B cell (primary cell): ENCODE data around the gene C11orf16. TPM values are rescaled to one million over a fixed set of nuclear protein-coding genes. Genes with fewer than 3 reads are reported as not detected.

Source experiments
- ATAC-seq: fragments of 200-7000 bp; cut with Tn5 transposase; one replicate; pipeline ENCODE4 v1.10.0; 2021; ENCODE audit warnings: low read depth, mild to moderate bottlenecking, moderate number of reproducible peaks, moderate library complexity
- CTCF ChIA-PET: fragments of 350-600 bp; sonication (Branson Sonifier 250); formaldehyde crosslinking; loops from one replicate; lab custom pipeline; 2021; ENCODE audit warnings: antibody characterized with exemption, inconsistent platforms; lab: Charles Lee
- POLR2A ChIA-PET: fragments of 350-600 bp; sonication (Branson Sonifier 250); formaldehyde crosslinking; loops from one replicate; lab custom pipeline; 2021; ENCODE audit warnings: antibody characterized with exemption; lab: Charles Lee
- DNase-seq: peaks from one replicate; pipeline ENCODE4 v3.0.0; 2013
- H2AFZ ChIP-seq: 2 replicates; pipeline ENCODE4 v1.6.1; 2012; ENCODE audit warnings: mild to moderate bottlenecking, low read depth, low read length; ENCODE audit not compliant: insufficient read depth, poor library complexity, severe bottlenecking
- H3K27ac ChIP-seq, 2 donors: 1 replicate in 1 of 2; 2 replicates in 1 of 2; pipeline ENCODE4 v1.5.1; 2012 to 2013; ENCODE audit warnings: low read length in 2 of 2, mild to moderate bottlenecking in 2 of 2, moderate library complexity in 1 of 2
- H3K27me3 ChIP-seq, 4 experiments: fragments of 200-600 bp in 1 of 4; sonication (generic) in 1 of 4; replicated peaks in 1 of 4; 1 replicate in 2 of 4; 2 replicates in 2 of 4; pipeline versions ENCODE4 v1.6.1 to v1.7.0; 2013 to 2016; ENCODE audit warnings: low read length in 3 of 4, mild to moderate bottlenecking in 2 of 4, mixed read lengths in 1 of 4, moderate library complexity in 1 of 4; ENCODE audit not compliant: insufficient read depth in 4 of 4, control insufficient read depth in 3 of 4; ENCODE audit errors: control extremely low read depth in 1 of 4
- H3K36me3 ChIP-seq, 2 experiments: replicated peaks in 1 of 2; 1 replicate in 1 of 2; 2 replicates in 1 of 2; pipeline versions ENCODE4 v1.6.1 to v1.7.1; 2013; ENCODE audit warnings: low read length in 1 of 2; ENCODE audit not compliant: insufficient read depth in 2 of 2, control insufficient read depth in 1 of 2; ENCODE audit errors: control extremely low read depth in 1 of 2, extremely low read depth in 1 of 2
- H3K4me1 ChIP-seq, 2 donors: fragments of 200-600 bp in 1 of 2; sonication (generic) in 1 of 2; 1 replicate in 1 of 2; 2 replicates in 1 of 2; pipeline versions ENCODE4 v1.5.1 to v1.6.1; 2013 to 2017; ENCODE audit warnings: low read length in 2 of 2; ENCODE audit not compliant: control insufficient read depth in 2 of 2, insufficient read depth in 2 of 2
- H3K4me2 ChIP-seq: replicated peaks from 2 replicates; pipeline ENCODE3; 2012; ENCODE audit warnings: mild to moderate bottlenecking, low read depth, low read length; ENCODE audit not compliant: poor library complexity, severe bottlenecking
- H3K4me3 ChIP-seq, 5 experiments: fragments of 200-600 bp in 1 of 5; sonication (generic) in 1 of 5; 1 replicate in 3 of 5; 2 replicates in 2 of 5; pipeline versions ENCODE4 v1.5.1 to v1.7.0; 2011 to 2016; ENCODE audit warnings: low read length in 4 of 5, mild to moderate bottlenecking in 4 of 5, low read depth in 2 of 5, control low read depth in 1 of 5, moderate library complexity in 1 of 5; ENCODE audit not compliant: insufficient read depth in 1 of 5; ENCODE audit errors: control extremely low read depth in 1 of 5, extremely low read depth in 1 of 5
- H3K79me2 ChIP-seq: fragments of 200-600 bp; sonication (generic); one replicate; pipeline ENCODE4 v1.6.0; 2016; ENCODE audit warnings: low read length; ENCODE audit not compliant: control insufficient read depth, insufficient read depth
- H3K9ac ChIP-seq: fragments of 200-600 bp; sonication (generic); 2 replicates; pipeline ENCODE4 v1.6.1; 2017; ENCODE audit warnings: mild to moderate bottlenecking, low read length, moderate library complexity
- H3K9me3 ChIP-seq, 3 donors: one replicate each; pipeline versions ENCODE4 v1.6.1 to v1.7.1; 2013; ENCODE audit warnings: low read length in 2 of 3; ENCODE audit not compliant: control insufficient read depth in 2 of 3, insufficient read depth in 1 of 3; ENCODE audit errors: control extremely low read depth in 1 of 3
- H4K20me1 ChIP-seq: 2 replicates; pipeline ENCODE4 v1.6.0; 2012; ENCODE audit warnings: mild to moderate bottlenecking, low read length; ENCODE audit not compliant: insufficient read depth, control insufficient read depth, poor library complexity, severe bottlenecking
- H3K27ac Mint-ChIP-seq: one replicate; pipeline ENCODE4 v1.8.0; 2021; ENCODE audit warnings: mixed read lengths
- H3K27me3 Mint-ChIP-seq: one replicate; pipeline ENCODE4 v1.8.0; 2021; ENCODE audit warnings: mixed read lengths
- H3K4me1 Mint-ChIP-seq: one replicate; pipeline ENCODE4 v1.8.0; 2021; ENCODE audit warnings: mixed read lengths
- H3K4me3 Mint-ChIP-seq: one replicate; pipeline ENCODE4 v1.8.0; 2021; ENCODE audit warnings: mixed read lengths
- H3K9me3 Mint-ChIP-seq: one replicate; pipeline ENCODE4 v1.8.0; 2022; ENCODE audit warnings: mixed read lengths; ENCODE audit not compliant: insufficient read depth
- CTCF ChIP-seq: fragments of 200-600 bp; IDR thresholded peaks from one replicate; pipeline ENCODE4 v1.8.0; 2022; ENCODE audit warnings: antibody characterized with exemption, mild to moderate bottlenecking
- EZH2 ChIP-seq: IDR thresholded peaks from 2 replicates; pipeline ENCODE4 v1.6.1; 2012; ENCODE audit warnings: borderline replicate concordance, low read depth, mild to moderate bottlenecking, moderate library complexity, low read length; ENCODE audit not compliant: insufficient read depth, poor library complexity, severe bottlenecking
- WGBS: methylation state at CpG from one replicate; pipeline ENCODE4 v1.1.5; 2013; ENCODE audit warnings: missing lambda C conversion rate; ENCODE audit not compliant: insufficient coverage; 5-methylcytosine and 5-hydroxymethylcytosine counted together
- intact Hi-C: fragments of 100-400 bp; cut with micrococcal nuclease; formaldehyde crosslinking; loops from one replicate; pipeline ENCODE4 v1.10.0; 2022
- polyA plus RNA-seq: library from polyadenylated mRNA; depleted of rRNA; stranded (reverse); fragments of >200 nt; gene quantifications from 2 replicates; pipeline ENCODE4 v1.2.3, GENCODE V29; 2012
- total RNA-seq, 2 donors: library from RNA; stranded (reverse); fragments of 120-200 nt in 1 of 2; gene quantifications; 1 replicate in 1 of 2; 2 replicates in 1 of 2; pipeline versions ENCODE4 v1.2.3 to v1.2.4, GENCODE V29; 2013 to 2022

Gene C11orf16
- total and polyA plus RNA-seq, 2 donors (not counting 1 experiment from before 2014, with no cell fraction given), result not detected

- ChIA-PET POLR2A (no interaction called here), CTCF (no interaction called here)
- H3K4me2 ChIP-seq, result no peak overlapping the region
- Mint-ChIP-seq H3K9me3 (no peaks in the 10 kb centered on the region), H3K4me1 (no peaks in the 10 kb centered on the region), H3K4me3 (no peak overlapping the region), H3K27me3 (no peaks in the 10 kb centered on the region), H3K27ac (no peak overlapping the region)
- intact Hi-C loops, result no loop called here
- no peak overlapping the region for H3K4me3 ChIP-seq
- TF ChIP-seq CTCF (no peak), EZH2 (no peak)
- H3K9ac ChIP-seq, result no peak overlapping the region
- H3K27ac ChIP-seq, result no peak overlapping the region
- no peaks in the 10 kb centered on the region for H3K79me2 ChIP-seq
- H3K9me3 ChIP-seq, result no peaks in the 10 kb centered on the region
- DNase-seq (no peak), ATAC-seq (no peak)
- H3K4me1 ChIP-seq, result no peaks in the 10 kb centered on the region
- H4K20me1 ChIP-seq, result no peaks in the 10 kb centered on the region
- H3K36me3 ChIP-seq, result peaks cover 0 to 7% of the 10 kb centered on the region in 2 experiments
- H2AFZ ChIP-seq, result no peak overlapping the region
- 100% methylated on average over 3 of the region's 5 CpGs for WGBS
- H3K27me3 ChIP-seq, result no peaks in the 10 kb centered on the region
Measured at GRCh38 chr11:8922691-8923090, 10.1 kb downstream of the C11orf16 start.

GRCh38 chr11:8917157-8917825, 15.5 kb downstream of the C11orf16 start:
- DNase-seq (no peak), ATAC-seq (no peak)
- no peaks in the 10 kb centered on the region for H3K9me3 ChIP-seq
- no peak overlapping the region for H3K4me2 ChIP-seq
- peaks cover 0 to 7% of the 10 kb centered on the region in 2 experiments for H3K36me3 ChIP-seq
- no peaks in the 10 kb centered on the region for H4K20me1 ChIP-seq
- intact Hi-C loops, result no loop called here
- H3K4me3 ChIP-seq, result no peak overlapping the region
- TF ChIP-seq EZH2 (no peak), CTCF (no peak)
- no peaks in the 10 kb centered on the region for H3K27me3 Mint-ChIP-seq
- H3K4me3 Mint-ChIP-seq, result no peak overlapping the region
- no peaks in the 10 kb centered on the region for H3K9me3 Mint-ChIP-seq
- H3K27ac ChIP-seq, result no peak overlapping the region
- ChIA-PET POLR2A (no interaction called here), CTCF (no interaction called here)
- no peaks in the 10 kb centered on the region for H3K27me3 ChIP-seq
- peaks cover 19% of the 10 kb centered on the region for H3K4me1 Mint-ChIP-seq
- no peak overlapping the region for H2AFZ ChIP-seq
- H3K9ac ChIP-seq, result no peak overlapping the region
- WGBS, result 100% methylated on average over 2 of the region's 5 CpGs
- no peak overlapping the region for H3K27ac Mint-ChIP-seq
- H3K4me1 ChIP-seq, result peaks cover 11% of the 10 kb centered on the region in 2 donors
- H3K79me2 ChIP-seq, result peaks cover 3% of the 10 kb centered on the region
